ENCODE results near the gene DNAH12. TPM values are rescaled to one million over a fixed set of nuclear protein-coding genes. Genes with fewer than 3 reads are reported as not detected.

Gene DNAH12
- total and polyA plus RNA-seq, 2 donors (not counting 3 experiments of a cell fraction or from before 2014, with no cell fraction given) = 0.06 to 0.20 TPM

GRCh38 chr3:57314204-57314603 is 229.9 kb downstream of the DNAH12 start:
- POLR2A ChIA-PET = no interaction called here

GRCh38 chr3:57309769-57310360 is 234.3 kb downstream of the DNAH12 start:
- intact Hi-C loops (cut with micrococcal nuclease) (no loop called here), dilution Hi-C loops (cut with MboI; ENCODE audit: extremely low pct_ligation_motif_present, low sequenced_read_pairs) (no loop called here)
- no peaks in the 10 kb centered on the region for H3K79me2 ChIP-seq (ENCODE audit: control insufficient read depth, insufficient read depth, low read length)
- no peak overlapping the region for H3K9ac ChIP-seq (replicated peaks; ENCODE audit: extremely low read depth, insufficient read depth, low read length)
- FAIRE-seq = no peak
- H3K4me3 ChIP-seq (replicated peaks in 1 of 3; ENCODE audit: insufficient read depth in 1 of 3, low read depth in 1 of 3, low read length in 3 of 3) = no peak overlapping the region
- H3K27me3 ChIP-seq (ENCODE audit: control insufficient read depth in 2 of 2, insufficient read depth in 2 of 2, low read length in 2 of 2) = peaks cover 3 to 6% of the 10 kb centered on the region in 2 experiments
- H2AFZ ChIP-seq (ENCODE audit: low read depth, low read length) = no peak overlapping the region
- TF ChIP-seq FOS (IDR thresholded peaks at IDR 0.05; ENCODE audit: borderline replicate concordance, insufficient read depth, low read length) (no peak), MAX (IDR thresholded peaks at IDR 0.05; ENCODE audit: insufficient read depth, insufficient read length) (no peak), EZH2 (IDR thresholded peaks at IDR 0.05; ENCODE audit: borderline replicate concordance, low read depth, low read length, severe bottlenecking) (no peak), JUN (IDR thresholded peaks at IDR 0.05; ENCODE audit: borderline replicate concordance, insufficient read depth, insufficient read length, low read depth) (no peak), GATA2 (IDR thresholded peaks at IDR 0.05; ENCODE audit: insufficient read depth, insufficient read length, low read depth, low read length) (no peak), CTCF (IDR thresholded peaks at IDR 0.05; ENCODE audit: extremely low read depth in 1 of 2, insufficient read depth in 1 of 2, low read depth in 1 of 2, low read length in 2 of 2) (no peak), MYC (IDR thresholded peaks at IDR 0.05; ENCODE audit: low read depth, low read length) (no peak), POLR2A (IDR thresholded peaks at IDR 0.05; ENCODE audit: low read depth, low read length) (no peak), POLR2AphosphoS5 (IDR thresholded peaks at IDR 0.05; ENCODE audit: insufficient read depth, low read depth, low read length) (no peak)
- ChIA-PET POLR2A (no interaction called here), CTCF (interaction anchor here (1.4 to 1.6 kb wide), 3 partner anchors 8 to 11 kb away, joined by 3 to 6 read pairs (median 6); no protein-coding TSS in a partner anchor)
- no peaks in the 10 kb centered on the region for H4K20me1 ChIP-seq (replicated peaks; ENCODE audit: control insufficient read depth, extremely low read depth, insufficient read depth, low read length)
- DNase-seq (ENCODE audit: low read depth, low spot score) = no peak
- no peaks in the 10 kb centered on the region for H3K9me1 ChIP-seq (replicated peaks; ENCODE audit: control insufficient read depth, extremely low read depth, insufficient read depth, low read length)
- H3K4me2 ChIP-seq (ENCODE audit: insufficient read depth, low read length) = no peak overlapping the region
- H3K9me3 ChIP-seq (replicated peaks; ENCODE audit: control insufficient read depth, insufficient read depth, low read length) = no peaks in the 10 kb centered on the region
- H3K36me3 ChIP-seq (ENCODE audit: control insufficient read depth in 2 of 2, extremely low read depth in 1 of 2, insufficient read depth in 2 of 2, low read length in 2 of 2) = no peaks in the 10 kb centered on the region
- H3K27ac ChIP-seq (ENCODE audit: insufficient read depth, low read depth, low read length) = no peak overlapping the region
- BruUV-seq (replicated peaks) = no TSS peak
- no peaks in the 10 kb centered on the region for H3K4me1 ChIP-seq (ENCODE audit: control insufficient read depth, extremely low read depth, insufficient read depth, low read length)

More at GRCh38 chr3:57314204-57314603, 229.9 kb downstream of the DNAH12 start:
- CTCF ChIA-PET = interaction anchor here (1.2 kb wide), 1 partner anchor 10 kb away, joined by 4 read pairs; no protein-coding TSS in a partner anchor
- DNase-seq (ENCODE audit: low read depth, low spot score) = no peak
- H3K9ac ChIP-seq (replicated peaks; ENCODE audit: extremely low read depth, insufficient read depth, low read length) = no peak overlapping the region
- no peaks in the 10 kb centered on the region for H3K36me3 ChIP-seq (ENCODE audit: control insufficient read depth in 2 of 2, extremely low read depth in 1 of 2, insufficient read depth in 2 of 2, low read length in 2 of 2)
- dilution Hi-C loops (cut with MboI; ENCODE audit: extremely low pct_ligation_motif_present, low sequenced_read_pairs) (no loop called here), intact Hi-C loops (cut with micrococcal nuclease) (no loop called here)
- no TSS peak for BruUV-seq (replicated peaks)
- H3K4me2 ChIP-seq (ENCODE audit: insufficient read depth, low read length) = no peak overlapping the region
- H3K4me3 ChIP-seq (replicated peaks in 1 of 3; ENCODE audit: insufficient read depth in 1 of 3, low read depth in 1 of 3, low read length in 3 of 3) = no peak overlapping the region
- no peaks in the 10 kb centered on the region for H3K9me1 ChIP-seq (replicated peaks; ENCODE audit: control insufficient read depth, extremely low read depth, insufficient read depth, low read length)
- H2AFZ ChIP-seq (ENCODE audit: low read depth, low read length) = no peak overlapping the region
- H3K27ac ChIP-seq (ENCODE audit: insufficient read depth, low read depth, low read length) = no peak overlapping the region
- H3K27me3 ChIP-seq (ENCODE audit: control insufficient read depth in 2 of 2, insufficient read depth in 2 of 2, low read length in 2 of 2) = peaks cover 5 to 27% of the 10 kb centered on the region in 2 experiments
- no peaks in the 10 kb centered on the region for H3K4me1 ChIP-seq (ENCODE audit: control insufficient read depth, extremely low read depth, insufficient read depth, low read length)
- H3K9me3 ChIP-seq (replicated peaks; ENCODE audit: control insufficient read depth, insufficient read depth, low read length) = no peaks in the 10 kb centered on the region
- H4K20me1 ChIP-seq (replicated peaks; ENCODE audit: control insufficient read depth, extremely low read depth, insufficient read depth, low read length) = no peaks in the 10 kb centered on the region
- no peaks in the 10 kb centered on the region for H3K79me2 ChIP-seq (ENCODE audit: control insufficient read depth, insufficient read depth, low read length)
- TF ChIP-seq POLR2AphosphoS5 (IDR thresholded peaks at IDR 0.05; ENCODE audit: insufficient read depth, low read depth, low read length) = no peak
- TF ChIP-seq EZH2 (IDR thresholded peaks at IDR 0.05; ENCODE audit: borderline replicate concordance, low read depth, low read length, severe bottlenecking) = no peak
- no peak for FAIRE-seq
